Measurements from ENCODE around the gene SPATA25. TPM values are rescaled to one million over a fixed set of nuclear protein-coding genes. Genes with fewer than 3 reads are reported as not detected.

The SPATA25 gene
- polyA plus RNA-seq, 1 donor (not counting 4 experiments of a cell fraction or from before 2014, with no cell fraction given): not detected

DNA sequence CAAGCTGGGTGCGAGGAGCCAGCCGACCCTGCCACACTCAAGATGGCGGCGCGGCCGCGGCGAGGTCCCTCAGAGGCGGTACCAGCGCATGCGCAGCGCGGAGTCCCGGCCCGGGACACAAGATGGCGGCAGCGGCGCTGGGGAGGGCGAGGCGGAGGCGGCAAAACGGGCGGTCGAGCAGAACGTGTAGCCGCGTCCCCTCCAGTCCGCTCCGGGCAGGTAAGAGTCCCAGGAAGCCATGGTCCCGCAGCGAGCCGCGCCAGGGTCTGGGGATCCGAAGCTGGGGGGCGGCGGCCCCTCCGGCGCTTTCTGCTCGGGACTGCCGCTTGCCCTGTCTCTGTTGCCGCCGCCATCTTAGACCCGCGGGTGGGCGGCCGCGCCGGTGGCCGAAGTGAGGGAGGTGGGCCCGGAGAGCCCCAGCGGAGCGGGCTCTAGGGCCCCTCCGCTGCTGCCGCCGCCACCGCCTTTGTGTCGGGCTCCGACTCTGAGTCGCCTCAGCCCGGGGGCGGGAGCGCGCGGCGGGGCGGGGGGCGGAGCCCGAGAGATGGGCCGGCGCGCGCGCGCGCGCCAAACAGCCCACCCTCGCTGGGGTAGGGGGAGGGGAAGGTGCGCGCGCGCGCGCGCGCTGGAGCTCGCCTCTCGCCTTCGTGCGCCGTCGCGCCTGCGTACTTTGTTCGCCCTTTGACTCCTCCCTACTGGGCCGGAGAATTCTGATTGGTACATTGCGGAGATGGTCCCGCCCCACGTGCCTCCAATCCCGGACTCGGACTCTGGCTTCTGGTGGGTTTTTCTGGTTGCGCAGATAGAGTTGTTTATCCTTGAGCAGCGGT, 47.4 kb upstream of the SPATA25 start, which contains the start of gene PCIF1:
Gene PCIF1, plus strand, starts transcription at position 98 of the 830 bp plus-strand sequence. CDS start 4,317 bp downstream, outside the sequence.
- no peak for FAIRE-seq
- Histone ChIP-seq H2AFZ (ENCODE audit: control insufficient read depth, low read length) (peak within 1 kb of the TSS; percentile 90), H3K27me3 (ENCODE audit: control insufficient read depth, extremely low read depth, insufficient read depth, low read length) (no peaks in the 10 kb centered on the region), H3K9me3 (ENCODE audit: control insufficient read depth, low read depth, low read length) (no peaks in the 10 kb centered on the region), H4K20me1 (ENCODE audit: control insufficient read depth, extremely low read depth, insufficient read depth, low read length) (no peaks in the 10 kb centered on the region), H3K9ac (ENCODE audit: control insufficient read depth, extremely low read depth, insufficient read depth, low read length) (peak within 1 kb of the TSS; percentile 99), H3K4me3 (ENCODE audit: control insufficient read depth in 2 of 3, extremely low read depth in 1 of 3, insufficient read depth in 2 of 3, low read depth in 1 of 3, low read length in 3 of 3) (peak within 1 kb of the TSS; percentile 89 to 100 (median 97)), H3K4me1 (ENCODE audit: control insufficient read depth, extremely low read depth, insufficient read depth, low read length) (peaks cover 14% of the 10 kb centered on the region), H3K4me2 (ENCODE audit: control insufficient read depth, extremely low read depth, insufficient read depth, low read depth, low read length) (peak within 1 kb of the TSS; percentile 100), H3K27ac (ENCODE audit: control insufficient read depth, insufficient read depth, low read length) (peak within 1 kb of the TSS; percentile 97), H3K36me3 (ENCODE audit: control insufficient read depth in 2 of 2, extremely low read depth in 1 of 2, insufficient read depth in 2 of 2, low read length in 2 of 2) (peaks cover 15 to 18% of the 10 kb centered on the region in 2 experiments), H3K9me1 (ENCODE audit: control insufficient read depth, extremely low read depth, insufficient read depth, low read length) (no peaks in the 10 kb centered on the region), H3K79me2 (ENCODE audit: control insufficient read depth, insufficient read depth, low read length) (peaks cover 33% of the 10 kb centered on the region)
- peak; percentile 67 for DNase-seq (ENCODE audit: low read depth, low spot score)
- dilution Hi-C loops (cut with MboI; ENCODE audit: extremely low pct_ligation_motif_present, low sequenced_read_pairs): no loop called here
- no peak for TF ChIP-seq CTCF (optimal IDR thresholded peaks at IDR 0.05 in 1 of 3, IDR thresholded peaks at IDR 0.05 in 1 of 3, conservative IDR thresholded peaks at IDR 0.05 in 1 of 3; ENCODE audit: extremely low read depth in 1 of 3, insufficient read depth in 2 of 3, low read length in 3 of 3)

DNA sequence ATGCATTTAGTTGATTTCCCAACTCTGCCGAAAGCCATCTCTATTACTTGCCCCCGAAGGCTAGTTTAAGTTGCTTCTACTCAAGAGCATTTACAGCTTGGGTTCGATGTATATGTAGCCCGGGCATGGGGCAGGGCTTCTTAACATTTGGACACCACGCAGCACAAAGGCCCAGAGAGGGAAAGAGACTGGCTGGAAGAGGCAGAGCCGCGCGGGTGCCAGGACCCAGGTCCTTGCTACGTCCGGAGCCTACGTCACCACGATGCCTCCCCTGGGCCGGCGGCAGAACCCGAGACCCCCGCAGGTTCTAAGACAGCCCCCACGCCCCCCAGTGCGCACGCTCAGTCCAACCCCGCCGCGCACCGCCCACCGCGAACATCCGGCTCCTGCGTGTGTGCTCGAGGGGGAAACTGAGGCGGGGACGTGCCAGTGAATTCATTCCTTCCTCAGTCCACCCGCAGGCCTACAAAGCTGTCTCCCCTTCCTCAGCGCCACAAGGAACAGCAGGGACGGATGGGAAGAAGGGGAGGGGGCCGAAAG, 46.7 kb upstream of the SPATA25 start:
- Histone ChIP-seq H2AFZ (ENCODE audit: control insufficient read depth, low read length) (peak overlapping the region; percentile 88), H3K4me3 (ENCODE audit: control insufficient read depth in 2 of 3, extremely low read depth in 1 of 3, insufficient read depth in 2 of 3, low read depth in 1 of 3, low read length in 3 of 3) (peak overlapping the region; percentile 89 to 95 (median 92)), H3K79me2 (ENCODE audit: control insufficient read depth, insufficient read depth, low read length) (peaks cover 33% of the 10 kb centered on the region), H3K27me3 (ENCODE audit: control insufficient read depth, extremely low read depth, insufficient read depth, low read length) (no peaks in the 10 kb centered on the region), H4K20me1 (ENCODE audit: control insufficient read depth, extremely low read depth, insufficient read depth, low read length) (no peaks in the 10 kb centered on the region), H3K4me1 (ENCODE audit: control insufficient read depth, extremely low read depth, insufficient read depth, low read length) (peaks cover 14% of the 10 kb centered on the region), H3K9ac (ENCODE audit: control insufficient read depth, extremely low read depth, insufficient read depth, low read length) (peak overlapping the region; percentile 99), H3K27ac (ENCODE audit: control insufficient read depth, insufficient read depth, low read length) (peak overlapping the region; percentile 97), H3K9me3 (ENCODE audit: control insufficient read depth, low read depth, low read length) (no peaks in the 10 kb centered on the region), H3K36me3 (ENCODE audit: control insufficient read depth in 2 of 2, extremely low read depth in 1 of 2, insufficient read depth in 2 of 2, low read length in 2 of 2) (peaks cover 9 to 13% of the 10 kb centered on the region in 2 experiments), H3K9me1 (ENCODE audit: control insufficient read depth, extremely low read depth, insufficient read depth, low read length) (no peaks in the 10 kb centered on the region), H3K4me2 (ENCODE audit: control insufficient read depth, extremely low read depth, insufficient read depth, low read depth, low read length) (peak overlapping the region; percentile 100)
- FAIRE-seq (no peak), DNase-seq (ENCODE audit: low read depth, low spot score) (no peak)
- dilution Hi-C loops (cut with MboI; ENCODE audit: extremely low pct_ligation_motif_present, low sequenced_read_pairs): no loop called here
- TF ChIP-seq CTCF (optimal IDR thresholded peaks at IDR 0.05 in 1 of 3, IDR thresholded peaks at IDR 0.05 in 1 of 3, conservative IDR thresholded peaks at IDR 0.05 in 1 of 3; ENCODE audit: extremely low read depth in 1 of 3, insufficient read depth in 2 of 3, low read length in 3 of 3) (no peak), EZH2 (IDR thresholded peaks at IDR 0.05; ENCODE audit: low read length) (no peak)
